ENCODE results near the gene PICK1.

- no peak for TF ChIP-seq CTCF (conservative IDR thresholded peaks at IDR 0.05; ENCODE audit: low read length)
- TF ChIP-seq EZH2phosphoT487 (IDR thresholded peaks at IDR 0.05; ENCODE audit: borderline replicate concordance, low read depth, low read length): no peak
Measured at GRCh38 chr22:38089474-38089851, 32.3 kb downstream of the PICK1 start.

All from OCI-LY7 (cell line).